ENCODE measurements around the gene METTL5. TPM values are rescaled to one million over a fixed set of nuclear protein-coding genes. Genes with fewer than 3 reads are reported as not detected.

The METTL5 gene
- total and polyA plus RNA-seq, 9 of the 15 experiments (the other 6 are each of a cell fraction or from before 2014, with no cell fraction given) = 149 to 471 (median 224) TPM

- TF ChIP-seq, protein P1, sequence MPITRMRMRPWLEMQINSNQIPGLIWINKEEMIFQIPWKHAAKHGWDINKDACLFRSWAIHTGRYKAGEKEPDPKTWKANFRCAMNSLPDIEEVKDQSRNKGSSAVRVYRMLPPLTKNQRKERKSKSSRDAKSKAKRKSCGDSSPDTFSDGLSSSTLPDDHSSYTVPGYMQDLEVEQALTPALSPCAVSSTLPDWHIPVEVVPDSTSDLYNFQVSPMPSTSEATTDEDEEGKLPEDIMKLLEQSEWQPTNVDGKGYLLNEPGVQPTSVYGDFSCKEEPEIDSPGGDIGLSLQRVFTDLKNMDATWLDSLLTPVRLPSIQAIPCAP (CRISPR knock-in tag; IDR thresholded peaks at IDR 0.05; ENCODE audit: borderline replicate concordance) = no peak
- TF ChIP-seq, protein P2, sequence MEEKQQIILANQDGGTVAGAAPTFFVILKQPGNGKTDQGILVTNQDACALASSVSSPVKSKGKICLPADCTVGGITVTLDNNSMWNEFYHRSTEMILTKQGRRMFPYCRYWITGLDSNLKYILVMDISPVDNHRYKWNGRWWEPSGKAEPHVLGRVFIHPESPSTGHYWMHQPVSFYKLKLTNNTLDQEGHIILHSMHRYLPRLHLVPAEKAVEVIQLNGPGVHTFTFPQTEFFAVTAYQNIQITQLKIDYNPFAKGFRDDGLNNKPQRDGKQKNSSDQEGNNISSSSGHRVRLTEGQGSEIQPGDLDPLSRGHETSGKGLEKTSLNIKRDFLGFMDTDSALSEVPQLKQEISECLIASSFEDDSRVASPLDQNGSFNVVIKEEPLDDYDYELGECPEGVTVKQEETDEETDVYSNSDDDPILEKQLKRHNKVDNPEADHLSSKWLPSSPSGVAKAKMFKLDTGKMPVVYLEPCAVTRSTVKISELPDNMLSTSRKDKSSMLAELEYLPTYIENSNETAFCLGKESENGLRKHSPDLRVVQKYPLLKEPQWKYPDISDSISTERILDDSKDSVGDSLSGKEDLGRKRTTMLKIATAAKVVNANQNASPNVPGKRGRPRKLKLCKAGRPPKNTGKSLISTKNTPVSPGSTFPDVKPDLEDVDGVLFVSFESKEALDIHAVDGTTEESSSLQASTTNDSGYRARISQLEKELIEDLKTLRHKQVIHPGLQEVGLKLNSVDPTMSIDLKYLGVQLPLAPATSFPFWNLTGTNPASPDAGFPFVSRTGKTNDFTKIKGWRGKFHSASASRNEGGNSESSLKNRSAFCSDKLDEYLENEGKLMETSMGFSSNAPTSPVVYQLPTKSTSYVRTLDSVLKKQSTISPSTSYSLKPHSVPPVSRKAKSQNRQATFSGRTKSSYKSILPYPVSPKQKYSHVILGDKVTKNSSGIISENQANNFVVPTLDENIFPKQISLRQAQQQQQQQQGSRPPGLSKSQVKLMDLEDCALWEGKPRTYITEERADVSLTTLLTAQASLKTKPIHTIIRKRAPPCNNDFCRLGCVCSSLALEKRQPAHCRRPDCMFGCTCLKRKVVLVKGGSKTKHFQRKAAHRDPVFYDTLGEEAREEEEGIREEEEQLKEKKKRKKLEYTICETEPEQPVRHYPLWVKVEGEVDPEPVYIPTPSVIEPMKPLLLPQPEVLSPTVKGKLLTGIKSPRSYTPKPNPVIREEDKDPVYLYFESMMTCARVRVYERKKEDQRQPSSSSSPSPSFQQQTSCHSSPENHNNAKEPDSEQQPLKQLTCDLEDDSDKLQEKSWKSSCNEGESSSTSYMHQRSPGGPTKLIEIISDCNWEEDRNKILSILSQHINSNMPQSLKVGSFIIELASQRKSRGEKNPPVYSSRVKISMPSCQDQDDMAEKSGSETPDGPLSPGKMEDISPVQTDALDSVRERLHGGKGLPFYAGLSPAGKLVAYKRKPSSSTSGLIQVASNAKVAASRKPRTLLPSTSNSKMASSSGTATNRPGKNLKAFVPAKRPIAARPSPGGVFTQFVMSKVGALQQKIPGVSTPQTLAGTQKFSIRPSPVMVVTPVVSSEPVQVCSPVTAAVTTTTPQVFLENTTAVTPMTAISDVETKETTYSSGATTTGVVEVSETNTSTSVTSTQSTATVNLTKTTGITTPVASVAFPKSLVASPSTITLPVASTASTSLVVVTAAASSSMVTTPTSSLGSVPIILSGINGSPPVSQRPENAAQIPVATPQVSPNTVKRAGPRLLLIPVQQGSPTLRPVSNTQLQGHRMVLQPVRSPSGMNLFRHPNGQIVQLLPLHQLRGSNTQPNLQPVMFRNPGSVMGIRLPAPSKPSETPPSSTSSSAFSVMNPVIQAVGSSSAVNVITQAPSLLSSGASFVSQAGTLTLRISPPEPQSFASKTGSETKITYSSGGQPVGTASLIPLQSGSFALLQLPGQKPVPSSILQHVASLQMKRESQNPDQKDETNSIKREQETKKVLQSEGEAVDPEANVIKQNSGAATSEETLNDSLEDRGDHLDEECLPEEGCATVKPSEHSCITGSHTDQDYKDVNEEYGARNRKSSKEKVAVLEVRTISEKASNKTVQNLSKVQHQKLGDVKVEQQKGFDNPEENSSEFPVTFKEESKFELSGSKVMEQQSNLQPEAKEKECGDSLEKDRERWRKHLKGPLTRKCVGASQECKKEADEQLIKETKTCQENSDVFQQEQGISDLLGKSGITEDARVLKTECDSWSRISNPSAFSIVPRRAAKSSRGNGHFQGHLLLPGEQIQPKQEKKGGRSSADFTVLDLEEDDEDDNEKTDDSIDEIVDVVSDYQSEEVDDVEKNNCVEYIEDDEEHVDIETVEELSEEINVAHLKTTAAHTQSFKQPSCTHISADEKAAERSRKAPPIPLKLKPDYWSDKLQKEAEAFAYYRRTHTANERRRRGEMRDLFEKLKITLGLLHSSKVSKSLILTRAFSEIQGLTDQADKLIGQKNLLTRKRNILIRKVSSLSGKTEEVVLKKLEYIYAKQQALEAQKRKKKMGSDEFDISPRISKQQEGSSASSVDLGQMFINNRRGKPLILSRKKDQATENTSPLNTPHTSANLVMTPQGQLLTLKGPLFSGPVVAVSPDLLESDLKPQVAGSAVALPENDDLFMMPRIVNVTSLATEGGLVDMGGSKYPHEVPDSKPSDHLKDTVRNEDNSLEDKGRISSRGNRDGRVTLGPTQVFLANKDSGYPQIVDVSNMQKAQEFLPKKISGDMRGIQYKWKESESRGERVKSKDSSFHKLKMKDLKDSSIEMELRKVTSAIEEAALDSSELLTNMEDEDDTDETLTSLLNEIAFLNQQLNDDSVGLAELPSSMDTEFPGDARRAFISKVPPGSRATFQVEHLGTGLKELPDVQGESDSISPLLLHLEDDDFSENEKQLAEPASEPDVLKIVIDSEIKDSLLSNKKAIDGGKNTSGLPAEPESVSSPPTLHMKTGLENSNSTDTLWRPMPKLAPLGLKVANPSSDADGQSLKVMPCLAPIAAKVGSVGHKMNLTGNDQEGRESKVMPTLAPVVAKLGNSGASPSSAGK (IDR thresholded peaks at IDR 0.05) = no peak
- TF ChIP-seq ARID1B (IDR thresholded peaks at IDR 0.05) = peak; percentile 83
- no peak for TF ChIP-seq POLR3A (IDR thresholded peaks at IDR 0.05; ENCODE audit: borderline replicate concordance, extremely low read depth, insufficient read depth, insufficient read length)
- no peak for TF ChIP-seq TBL1XR1 (IDR thresholded peaks at IDR 0.05; ENCODE audit: low read length in 2 of 2)
- no peak for TF ChIP-seq ZNF140 (CRISPR knock-in tag; IDR thresholded peaks at IDR 0.05)
- TF ChIP-seq TAF9B (IDR thresholded peaks at IDR 0.05; ENCODE audit: partially characterized antibody) = no peak
- TF ChIP-seq FOXK1 (CRISPR knock-in tag; IDR thresholded peaks at IDR 0.05; ENCODE audit: borderline replicate concordance) = no peak
- peak; percentile 84 for TF ChIP-seq DPF2 (IDR thresholded peaks at IDR 0.05)
- TF ChIP-seq ZNF77 (CRISPR knock-in tag; IDR thresholded peaks at IDR 0.05) = no peak
- TF ChIP-seq BMI1 (IDR thresholded peaks at IDR 0.05; ENCODE audit: low read length) = no peak
- peak in 1 of 2 experiments; percentile 62; a peak in 2 of 4 replicates for TF ChIP-seq HDAC1 (IDR thresholded peaks at IDR 0.05)
- no peak for TF ChIP-seq ZBTB33 (CRISPR knock-in tag; IDR thresholded peaks at IDR 0.05)
- no peak for TF ChIP-seq CBX8 (IDR thresholded peaks at IDR 0.05; ENCODE audit: borderline replicate concordance, extremely low read depth, low read depth, low read length, poor library complexity, severe bottlenecking)
Measured at GRCh38 chr2:169860149-169860548, 35.4 kb upstream of the METTL5 start (continued).

Measured in K562 (cell line).